Smooth muscle cell of the brain vasculature (primary cell): ENCODE measurements around the gene KBTBD3.
"Not testable (repeated sequence)": the region's sequence is repeated elsewhere in the genome, so short reads cannot be mapped to it uniquely, and the experiment has no call there.

Source experiments
- DNase-seq: peaks from one replicate; pipeline ENCODE4 v3.0.0-alpha.2; 2012; ENCODE audit warnings: low read depth, low spot score

Gene KBTBD3

DNA sequence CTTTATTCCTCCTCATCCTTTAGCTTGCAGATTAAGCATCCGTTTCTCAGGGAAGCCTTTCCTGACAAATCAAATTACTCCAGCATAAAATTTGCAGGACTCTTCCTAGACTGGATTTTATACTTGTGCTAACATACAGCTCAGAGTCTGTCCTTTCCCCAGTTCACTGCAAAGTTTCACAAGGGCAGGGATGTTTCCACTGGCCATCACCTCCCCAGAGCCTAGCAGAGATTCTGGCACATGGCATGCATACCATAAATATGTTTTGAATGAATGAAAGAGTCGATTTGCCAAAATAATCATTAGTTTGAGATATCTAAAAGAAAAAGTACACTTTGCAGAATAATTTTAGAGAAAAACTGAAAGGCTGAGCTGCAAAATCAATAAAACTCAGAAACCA is 65.7 kb downstream of the KBTBD3 start:
- no peak for DNase-seq

- not testable (repeated sequence) for DNase-seq
Measured at GRCh38 chr11:106003094-106003493, 74.1 kb downstream of the KBTBD3 start.

- DNase-seq: no peak
Measured at GRCh38 chr11:106001304-106002012, 75.7 kb downstream of the KBTBD3 start.
